ENCODE measurements around the gene SAPCD1.

DNA sequence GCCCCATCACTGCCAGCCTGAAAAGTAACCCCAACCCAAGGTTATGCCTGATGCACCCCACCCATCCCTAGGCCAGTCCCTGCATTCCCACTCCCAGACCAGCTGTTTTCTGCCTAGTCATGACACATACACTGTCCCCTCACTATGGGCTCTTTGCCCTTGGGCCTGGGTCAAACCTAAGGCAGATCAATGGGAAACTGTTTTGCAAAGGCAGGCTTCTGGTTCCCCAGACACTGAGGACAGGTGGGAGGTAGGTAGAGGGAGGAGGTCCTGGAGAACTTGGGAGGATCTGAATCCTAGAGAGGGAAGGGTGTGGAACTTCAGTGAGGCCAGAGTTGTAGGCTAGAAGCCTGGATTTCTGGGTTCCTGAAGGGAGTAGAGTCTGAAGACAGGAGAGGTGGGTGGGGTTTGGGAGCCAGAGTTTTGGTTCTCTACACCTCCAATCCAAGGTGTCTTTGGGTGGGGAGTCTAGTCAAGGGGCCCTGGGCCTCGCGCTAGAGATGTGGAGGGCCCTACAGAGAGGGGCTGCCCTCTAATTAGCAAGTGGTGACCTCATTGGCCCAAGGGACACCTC lies 28.1 kb upstream of the SAPCD1 start:
- no peak for TF ChIP-seq POLR2AphosphoS5 (IDR thresholded peaks at IDR 0.05; ENCODE audit: low read depth)
- TF ChIP-seq, protein P1, sequence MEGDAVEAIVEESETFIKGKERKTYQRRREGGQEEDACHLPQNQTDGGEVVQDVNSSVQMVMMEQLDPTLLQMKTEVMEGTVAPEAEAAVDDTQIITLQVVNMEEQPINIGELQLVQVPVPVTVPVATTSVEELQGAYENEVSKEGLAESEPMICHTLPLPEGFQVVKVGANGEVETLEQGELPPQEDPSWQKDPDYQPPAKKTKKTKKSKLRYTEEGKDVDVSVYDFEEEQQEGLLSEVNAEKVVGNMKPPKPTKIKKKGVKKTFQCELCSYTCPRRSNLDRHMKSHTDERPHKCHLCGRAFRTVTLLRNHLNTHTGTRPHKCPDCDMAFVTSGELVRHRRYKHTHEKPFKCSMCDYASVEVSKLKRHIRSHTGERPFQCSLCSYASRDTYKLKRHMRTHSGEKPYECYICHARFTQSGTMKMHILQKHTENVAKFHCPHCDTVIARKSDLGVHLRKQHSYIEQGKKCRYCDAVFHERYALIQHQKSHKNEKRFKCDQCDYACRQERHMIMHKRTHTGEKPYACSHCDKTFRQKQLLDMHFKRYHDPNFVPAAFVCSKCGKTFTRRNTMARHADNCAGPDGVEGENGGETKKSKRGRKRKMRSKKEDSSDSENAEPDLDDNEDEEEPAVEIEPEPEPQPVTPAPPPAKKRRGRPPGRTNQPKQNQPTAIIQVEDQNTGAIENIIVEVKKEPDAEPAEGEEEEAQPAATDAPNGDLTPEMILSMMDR (IDR thresholded peaks at IDR 0.05; ENCODE audit: insufficient read depth, low read length), result no peak
- no peak for TF ChIP-seq GABPA (IDR thresholded peaks at IDR 0.05; ENCODE audit: low read depth)
- TF ChIP-seq, protein P2, sequence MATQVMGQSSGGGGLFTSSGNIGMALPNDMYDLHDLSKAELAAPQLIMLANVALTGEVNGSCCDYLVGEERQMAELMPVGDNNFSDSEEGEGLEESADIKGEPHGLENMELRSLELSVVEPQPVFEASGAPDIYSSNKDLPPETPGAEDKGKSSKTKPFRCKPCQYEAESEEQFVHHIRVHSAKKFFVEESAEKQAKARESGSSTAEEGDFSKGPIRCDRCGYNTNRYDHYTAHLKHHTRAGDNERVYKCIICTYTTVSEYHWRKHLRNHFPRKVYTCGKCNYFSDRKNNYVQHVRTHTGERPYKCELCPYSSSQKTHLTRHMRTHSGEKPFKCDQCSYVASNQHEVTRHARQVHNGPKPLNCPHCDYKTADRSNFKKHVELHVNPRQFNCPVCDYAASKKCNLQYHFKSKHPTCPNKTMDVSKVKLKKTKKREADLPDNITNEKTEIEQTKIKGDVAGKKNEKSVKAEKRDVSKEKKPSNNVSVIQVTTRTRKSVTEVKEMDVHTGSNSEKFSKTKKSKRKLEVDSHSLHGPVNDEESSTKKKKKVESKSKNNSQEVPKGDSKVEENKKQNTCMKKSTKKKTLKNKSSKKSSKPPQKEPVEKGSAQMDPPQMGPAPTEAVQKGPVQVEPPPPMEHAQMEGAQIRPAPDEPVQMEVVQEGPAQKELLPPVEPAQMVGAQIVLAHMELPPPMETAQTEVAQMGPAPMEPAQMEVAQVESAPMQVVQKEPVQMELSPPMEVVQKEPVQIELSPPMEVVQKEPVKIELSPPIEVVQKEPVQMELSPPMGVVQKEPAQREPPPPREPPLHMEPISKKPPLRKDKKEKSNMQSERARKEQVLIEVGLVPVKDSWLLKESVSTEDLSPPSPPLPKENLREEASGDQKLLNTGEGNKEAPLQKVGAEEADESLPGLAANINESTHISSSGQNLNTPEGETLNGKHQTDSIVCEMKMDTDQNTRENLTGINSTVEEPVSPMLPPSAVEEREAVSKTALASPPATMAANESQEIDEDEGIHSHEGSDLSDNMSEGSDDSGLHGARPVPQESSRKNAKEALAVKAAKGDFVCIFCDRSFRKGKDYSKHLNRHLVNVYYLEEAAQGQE (IDR thresholded peaks at IDR 0.05; ENCODE audit: insufficient replicate concordance, low read depth), result no peak
